Thymus (tissue), 11 donors: Measurements from ENCODE around the gene TBC1D24. TPM values are rescaled to one million over a fixed set of nuclear protein-coding genes. Genes with fewer than 3 reads are reported as not detected.

ENCODE experiments used
- DNase-seq, 9 donors: peaks; one replicate each; pipeline ENCODE4 v3.0.0-alpha.2; 2013; ENCODE audit warnings: low spot score in 9 of 9, low read depth in 6 of 9, missing footprints in 1 of 9
- H3K27ac ChIP-seq, 2 donors: one replicate each; pipeline ENCODE4 v1.5.1; 2013; ENCODE audit warnings: control low read depth in 1 of 2, low read depth in 1 of 2, low read length in 1 of 2, mild to moderate bottlenecking in 1 of 2, moderate library complexity in 1 of 2
- H3K27me3 ChIP-seq, 2 donors: one replicate each; pipeline ENCODE4 v1.5.1; 2013; ENCODE audit warnings: low read length in 1 of 2; ENCODE audit not compliant: control insufficient read depth in 2 of 2, insufficient read depth in 1 of 2
- H3K36me3 ChIP-seq, 2 donors: one replicate each; pipeline ENCODE4 v1.5.1; 2013; ENCODE audit warnings: low read length in 1 of 2, mild to moderate bottlenecking in 1 of 2, moderate library complexity in 1 of 2; ENCODE audit not compliant: control insufficient read depth in 2 of 2, insufficient read depth in 2 of 2
- H3K4me1 ChIP-seq, 2 donors: one replicate each; pipeline ENCODE4 v1.5.1; 2013; ENCODE audit warnings: low read length in 2 of 2; ENCODE audit not compliant: control insufficient read depth in 2 of 2, insufficient read depth in 2 of 2
- H3K4me3 ChIP-seq, 2 donors: one replicate each; pipeline ENCODE4 v1.5.1; 2013; ENCODE audit warnings: low read length in 2 of 2, control low read depth in 1 of 2, mild to moderate bottlenecking in 1 of 2
- H3K9me3 ChIP-seq, 2 donors: one replicate each; pipeline ENCODE4 v1.5.1; 2013; ENCODE audit warnings: low read length in 1 of 2, mild to moderate bottlenecking in 1 of 2; ENCODE audit not compliant: control insufficient read depth in 2 of 2, insufficient read depth in 1 of 2
- WGBS: extraction: QIAGEN DNeasy Blood & Tissue Kit; methylation state at CpG from one replicate; pipeline ENCODE4 v1.1.7; 2013; 5-methylcytosine and 5-hydroxymethylcytosine counted together
- polyA plus RNA-seq: library from polyadenylated mRNA; stranded (reverse); fragments of 200-250 nt; gene quantifications from one replicate; pipeline ENCODE4 v1.2.3, GENCODE V29; 2013
- total RNA-seq: library from RNA; stranded (reverse); fragments of 120-200 nt; gene quantifications from one replicate; pipeline ENCODE4 v1.2.4, GENCODE V29; 2013
- donor health status: healthy.

TBC1D24 gene
- total and polyA plus RNA-seq, 2 donors, result 3.5 to 3.7 TPM

DNA sequence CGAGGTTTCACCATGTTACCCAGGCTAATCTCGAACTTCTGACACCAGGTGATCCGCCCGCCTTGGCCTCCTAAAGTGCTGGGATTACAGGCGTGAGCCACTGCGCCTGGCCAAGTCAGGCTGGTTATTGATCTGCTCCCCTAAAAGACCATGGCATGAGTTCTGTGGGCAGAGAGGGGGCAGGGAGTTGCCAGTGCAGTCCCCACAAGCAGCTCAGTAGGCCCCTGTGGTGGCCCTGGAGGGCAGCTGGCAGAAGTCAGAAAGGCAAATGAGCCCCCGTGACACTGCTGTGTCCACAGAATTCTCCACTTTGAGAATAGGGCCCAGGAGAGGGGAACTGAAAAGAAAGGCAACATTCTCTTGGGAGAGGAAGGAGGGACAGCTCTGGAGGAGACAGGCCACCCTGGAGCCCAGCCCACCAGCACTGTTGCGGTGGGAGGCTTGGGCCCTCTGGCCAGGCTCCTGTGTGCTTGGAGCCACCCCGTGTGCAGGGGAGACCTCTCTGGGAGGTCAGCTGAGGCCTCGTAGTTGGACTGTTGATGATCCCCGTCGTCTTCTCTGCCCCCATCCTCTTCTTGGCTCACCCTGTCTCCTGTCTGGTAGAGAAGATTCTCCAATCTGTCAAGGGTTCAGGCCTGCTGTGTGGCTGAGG is 43.2 kb downstream of the TBC1D24 start:
- H3K9me3 ChIP-seq, result peaks cover 0 to 3% of the 10 kb centered on the region in 2 donors
- peaks cover 20 to 58% of the 10 kb centered on the region in 2 donors for H3K4me1 ChIP-seq
- no peak overlapping the region for H3K27ac ChIP-seq
- peaks cover 20 to 30% of the 10 kb centered on the region in 2 donors for H3K36me3 ChIP-seq
- no peak overlapping the region for H3K4me3 ChIP-seq
- no peak for DNase-seq
- no peaks in the 10 kb centered on the region for H3K27me3 ChIP-seq
- WGBS, result 96% methylated on average over 12 of the region's 12 CpGs

- H3K4me3 ChIP-seq, result no peak overlapping the region
Observed at GRCh38 chr16:2518823-2519710, 44.1 kb downstream of the TBC1D24 start.

DNA sequence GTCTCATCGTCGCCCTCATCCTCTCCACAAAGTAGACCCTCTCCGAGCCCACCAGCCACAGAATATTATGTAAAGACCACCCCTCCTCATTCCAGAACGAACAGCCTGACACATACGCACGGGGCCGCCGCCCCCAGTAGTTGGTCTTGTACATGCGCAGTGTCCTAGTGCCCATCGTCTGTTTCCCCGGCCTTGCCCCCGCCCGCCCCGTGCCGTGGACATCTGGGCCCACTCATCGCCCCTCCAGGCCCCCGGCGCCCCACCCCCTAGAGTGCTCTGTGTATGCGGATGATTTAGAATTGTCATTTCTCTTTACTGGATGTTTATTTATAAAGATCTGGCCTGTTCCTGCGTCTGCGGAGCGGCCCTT is 44.8 kb downstream of the TBC1D24 start:
- Histone ChIP-seq H3K36me3 (peaks cover 30 to 42% of the 10 kb centered on the region in 2 donors), H3K9me3 (no peaks in the 10 kb centered on the region), H3K4me3 (peak overlapping the region in 1 of 2 donors; percentile 72), H3K27ac (peak overlapping the region; percentile 72 to 86), H3K4me1 (peaks cover 20 to 58% of the 10 kb centered on the region in 2 donors), H3K27me3 (no peaks in the 10 kb centered on the region)
- no peak for DNase-seq
- WGBS, result 81% methylated on average over 22 of the region's 22 CpGs

More at GRCh38 chr16:2518823-2519710, 44.1 kb downstream of the TBC1D24 start:
- H3K36me3 ChIP-seq, result peaks cover 29 to 39% of the 10 kb centered on the region in 2 donors
- no peaks in the 10 kb centered on the region for H3K9me3 ChIP-seq
- no peaks in the 10 kb centered on the region for H3K27me3 ChIP-seq
- H3K4me1 ChIP-seq, result peaks cover 20 to 58% of the 10 kb centered on the region in 2 donors
- peak overlapping the region; percentile 72 to 86 for H3K27ac ChIP-seq
- WGBS, result 95% methylated on average over 39 of the region's 39 CpGs
- DNase-seq, result no peak

DNA sequence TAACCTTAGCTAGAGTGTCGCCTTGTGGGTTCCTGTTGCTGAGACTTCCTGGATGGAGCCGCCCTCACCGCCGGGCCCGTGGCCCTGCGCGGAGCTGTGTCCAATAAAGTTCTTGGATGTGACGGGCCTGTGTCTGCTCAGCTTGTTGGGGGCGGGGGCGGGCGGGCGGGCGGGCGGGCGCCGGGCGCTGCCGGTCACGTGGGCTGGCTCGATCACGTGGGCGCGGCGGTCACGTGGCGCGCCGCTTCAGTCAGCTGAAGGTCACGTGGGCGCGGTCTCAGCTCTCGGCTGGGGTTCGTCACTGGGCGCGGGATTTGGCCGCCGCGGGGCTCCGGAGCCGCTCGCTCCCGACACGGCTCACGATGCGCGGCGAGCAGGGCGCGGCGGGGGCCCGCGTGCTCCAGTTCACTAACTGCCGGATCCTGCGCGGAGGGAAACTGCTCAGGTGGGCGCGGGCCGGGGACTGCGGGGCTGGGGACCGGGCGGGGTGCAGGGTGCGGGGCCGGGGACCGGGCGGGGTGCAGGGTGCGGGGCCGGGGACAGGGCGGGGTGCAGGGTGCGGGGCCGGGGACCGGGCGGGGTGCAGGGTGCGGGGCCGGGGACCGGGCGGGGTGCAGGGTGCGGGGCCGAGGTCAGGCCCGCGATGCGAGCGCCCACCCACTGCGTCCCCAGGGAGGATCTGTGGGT is 45.3 kb downstream of the TBC1D24 start, which contains the start of gene AMDHD2:
Gene AMDHD2 (plus strand): TSS at position 275 of the 687 bp plus-strand sequence. CDS start 88 bp downstream, at position 363.
- peaks cover 30 to 44% of the 10 kb centered on the region in 2 donors for H3K36me3 ChIP-seq
- H3K9me3 ChIP-seq, result no peaks in the 10 kb centered on the region
- under 1% methylated on average over 83 of the region's 83 CpGs for WGBS
- peak within 1 kb of the TSS; percentile 72 to 86 for H3K27ac ChIP-seq
- peak in 8 of 9 donors; percentile 77 to 92 (median 84) for DNase-seq
- no peaks in the 10 kb centered on the region for H3K27me3 ChIP-seq
- peaks cover 16 to 52% of the 10 kb centered on the region in 2 donors for H3K4me1 ChIP-seq
- H3K4me3 ChIP-seq, result peak within 1 kb of the TSS; percentile 58 to 72

DNA sequence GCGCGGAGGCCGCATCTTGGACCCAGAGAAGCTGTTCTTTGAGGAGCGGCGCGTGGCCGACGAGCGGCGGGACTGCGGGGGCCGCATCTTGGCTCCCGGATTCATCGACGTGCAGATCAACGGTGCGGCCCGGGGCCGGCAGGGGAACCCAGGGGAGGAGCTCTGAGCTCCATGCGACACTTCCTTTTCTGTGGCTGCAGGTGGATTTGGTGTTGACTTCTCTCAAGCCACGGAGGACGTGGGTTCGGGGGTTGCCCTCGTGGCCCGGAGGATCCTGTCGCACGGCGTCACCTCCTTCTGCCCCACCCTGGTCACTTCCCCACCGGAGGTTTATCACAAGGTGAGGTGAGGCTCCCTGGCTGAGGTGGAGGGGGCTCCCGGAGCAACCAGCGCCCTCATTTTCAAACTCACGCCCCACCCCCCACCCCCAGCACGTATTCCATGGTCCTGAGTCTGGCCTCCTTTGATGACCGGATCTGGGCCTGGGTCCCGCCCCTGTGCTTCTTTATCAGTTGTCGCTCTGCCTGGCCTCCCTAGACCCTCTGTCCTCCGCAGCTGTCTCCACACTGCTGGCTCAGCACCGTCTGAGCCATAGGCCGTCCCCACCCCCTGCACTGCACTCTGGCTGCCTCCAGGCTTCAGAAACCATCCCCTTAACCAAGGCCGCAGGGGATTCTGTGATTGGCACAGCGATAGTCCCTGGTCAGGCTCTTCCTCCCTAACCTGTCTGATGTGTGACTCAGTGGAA is 46.0 kb downstream of the TBC1D24 start:
- Histone ChIP-seq H3K9me3 (no peaks in the 10 kb centered on the region), H3K36me3 (peaks cover 34 to 42% of the 10 kb centered on the region in 2 donors), H3K27ac (peak overlapping the region; percentile 47 to 55), H3K4me3 (peak overlapping the region; percentile 58 to 72), H3K27me3 (no peaks in the 10 kb centered on the region), H3K4me1 (peaks cover 11 to 45% of the 10 kb centered on the region in 2 donors)
- 29% methylated on average over 41 of the region's 41 CpGs for WGBS
- DNase-seq, result peak in 1 of 9 donors; percentile 63

GRCh38 chr16:2523801-2524231 is 48.9 kb downstream of the TBC1D24 start:
- DNase-seq, result no peak
- Histone ChIP-seq H3K27ac (no peak overlapping the region), H3K9me3 (no peaks in the 10 kb centered on the region), H3K27me3 (no peaks in the 10 kb centered on the region), H3K36me3 (peaks cover 46 to 47% of the 10 kb centered on the region in 2 donors), H3K4me3 (no peak overlapping the region), H3K4me1 (peaks cover 11 to 23% of the 10 kb centered on the region in 2 donors)
- 95% methylated on average over 6 of the region's 6 CpGs for WGBS

DNA sequence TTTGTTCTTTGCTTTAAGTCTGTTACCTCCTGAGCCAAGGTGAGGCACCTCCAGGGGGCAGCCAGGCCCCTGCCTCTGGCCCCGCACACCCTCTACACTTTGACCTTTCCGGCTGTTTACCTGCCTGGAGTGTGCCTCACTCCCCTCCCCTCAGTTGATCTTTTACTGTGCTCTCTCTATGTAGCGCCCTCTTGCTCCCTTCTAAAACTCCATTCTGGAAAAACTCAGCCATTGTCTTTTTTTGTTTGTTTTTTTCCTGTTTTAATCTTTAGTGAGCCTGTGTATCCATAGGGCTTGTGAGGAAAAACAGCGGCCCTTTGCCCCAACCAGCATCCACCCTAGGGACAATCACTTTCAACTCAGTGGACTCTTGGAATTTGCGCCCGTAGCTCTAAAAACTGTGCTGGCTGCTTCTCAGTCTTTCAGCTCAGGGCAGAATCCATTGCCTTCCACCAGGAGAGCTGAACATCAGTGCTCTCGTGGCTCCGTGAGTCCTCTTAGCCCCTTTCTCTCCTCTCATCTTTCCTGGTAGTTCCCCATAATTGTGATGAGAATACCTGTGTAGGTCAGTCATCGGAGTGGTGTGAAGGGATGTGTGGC is 49.5 kb downstream of the TBC1D24 start:
- Histone ChIP-seq H3K4me1 (peaks cover 11 to 18% of the 10 kb centered on the region in 2 donors), H3K4me3 (no peak overlapping the region), H3K27me3 (no peaks in the 10 kb centered on the region), H3K27ac (no peak overlapping the region), H3K36me3 (peaks cover 47 to 48% of the 10 kb centered on the region in 2 donors), H3K9me3 (no peaks in the 10 kb centered on the region)
- WGBS, result 99% methylated on average over 9 of the region's 9 CpGs
- no peak for DNase-seq

DNA sequence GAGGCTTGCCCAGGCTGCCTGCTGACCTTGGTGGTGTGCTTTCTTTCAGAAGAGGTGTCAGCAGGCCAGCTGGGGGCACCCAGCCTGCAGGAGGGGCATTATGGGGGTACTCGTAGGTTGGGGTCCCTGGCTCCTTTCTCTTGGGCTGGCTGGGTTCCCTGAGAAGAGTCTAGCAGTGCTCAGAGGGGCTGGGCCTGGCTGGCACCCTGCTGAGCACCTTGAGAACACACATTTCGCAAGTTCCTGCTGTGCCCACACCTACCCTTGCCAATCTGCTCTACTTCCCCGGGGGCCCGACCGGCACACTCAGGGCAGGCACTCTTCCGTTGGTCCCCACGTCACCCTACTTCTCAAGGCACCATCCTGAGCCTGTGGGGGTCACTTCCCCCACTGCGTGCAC is 51.2 kb downstream of the TBC1D24 start:
- Histone ChIP-seq H3K36me3 (peaks cover 49 to 52% of the 10 kb centered on the region in 2 donors), H3K27ac (no peak overlapping the region), H3K4me3 (no peak overlapping the region), H3K9me3 (no peaks in the 10 kb centered on the region), H3K4me1 (peaks cover 5 to 10% of the 10 kb centered on the region in 2 donors), H3K27me3 (peaks cover 0 to 4% of the 10 kb centered on the region in 2 donors)
- no peak for DNase-seq
- 97% methylated on average over 8 of the region's 8 CpGs for WGBS
